ENCODE results near the gene OSGEPL1.

GRCh38 chr2:189802396-189802912, 39.9 kb upstream of the OSGEPL1 start:
- TF ChIP-seq EZH2 (IDR thresholded peaks at IDR 0.05; ENCODE audit: insufficient read depth, poor library complexity, severe bottlenecking): no peak
- no peak for TF ChIP-seq EZH2phosphoT487 (IDR thresholded peaks at IDR 0.05; ENCODE audit: insufficient read depth, low read depth)
